ENCODE results near the gene NEDD4.

- no peak for TF ChIP-seq CTCF (IDR thresholded peaks at IDR 0.05)
- TF ChIP-seq POLR2A (IDR thresholded peaks at IDR 0.05), result no peak
These were observed 98.9 kb downstream of the NEDD4 start for GRCh38 chr15:55894399-55894965.

Measured in lower leg skin (tissue), 3 donors.